Measurements from ENCODE around the gene RHOF.

DNA sequence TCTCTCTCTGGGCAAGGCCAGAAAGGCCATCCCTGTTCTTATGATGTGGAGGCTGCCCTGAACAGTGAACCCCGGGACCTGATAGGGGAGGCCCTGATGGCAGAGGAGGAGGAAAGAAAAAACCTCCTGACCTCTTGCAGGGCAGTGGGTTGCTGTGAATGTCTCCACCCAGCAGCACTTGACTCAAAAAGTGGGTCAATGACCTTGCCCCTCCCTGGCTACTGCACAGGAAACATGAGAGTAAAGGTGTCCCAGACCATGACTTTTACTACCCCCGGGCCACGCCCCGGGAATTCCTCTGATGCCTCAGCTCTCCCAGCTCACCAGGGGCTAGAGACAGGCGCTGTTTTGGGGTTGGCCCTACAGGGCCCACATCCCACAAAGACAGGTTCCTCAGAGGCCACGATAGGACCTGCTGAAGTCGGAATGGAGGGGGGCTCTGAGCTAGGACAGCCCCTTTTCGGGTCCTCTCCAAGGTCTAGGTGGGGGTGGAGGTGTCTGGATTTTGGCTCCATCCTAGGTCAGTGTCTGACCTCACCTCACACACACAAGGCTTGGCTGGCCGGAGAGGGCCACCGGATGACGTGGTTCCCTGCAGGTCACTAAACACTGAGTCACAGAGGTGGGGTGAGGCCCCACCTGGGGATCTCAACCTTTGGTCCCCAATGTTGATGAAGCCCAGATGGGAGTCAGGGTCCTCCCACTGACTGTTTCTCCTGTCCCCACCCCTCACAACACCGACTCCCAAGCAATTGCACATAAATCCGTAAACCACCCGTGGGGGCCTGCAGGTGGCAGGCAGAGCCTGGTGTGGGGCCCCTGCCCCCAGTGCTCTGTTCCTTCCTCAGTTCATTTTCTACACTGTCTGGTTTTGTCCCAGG, 1.6 kb downstream of the RHOF start:
- TF ChIP-seq, protein P1, sequence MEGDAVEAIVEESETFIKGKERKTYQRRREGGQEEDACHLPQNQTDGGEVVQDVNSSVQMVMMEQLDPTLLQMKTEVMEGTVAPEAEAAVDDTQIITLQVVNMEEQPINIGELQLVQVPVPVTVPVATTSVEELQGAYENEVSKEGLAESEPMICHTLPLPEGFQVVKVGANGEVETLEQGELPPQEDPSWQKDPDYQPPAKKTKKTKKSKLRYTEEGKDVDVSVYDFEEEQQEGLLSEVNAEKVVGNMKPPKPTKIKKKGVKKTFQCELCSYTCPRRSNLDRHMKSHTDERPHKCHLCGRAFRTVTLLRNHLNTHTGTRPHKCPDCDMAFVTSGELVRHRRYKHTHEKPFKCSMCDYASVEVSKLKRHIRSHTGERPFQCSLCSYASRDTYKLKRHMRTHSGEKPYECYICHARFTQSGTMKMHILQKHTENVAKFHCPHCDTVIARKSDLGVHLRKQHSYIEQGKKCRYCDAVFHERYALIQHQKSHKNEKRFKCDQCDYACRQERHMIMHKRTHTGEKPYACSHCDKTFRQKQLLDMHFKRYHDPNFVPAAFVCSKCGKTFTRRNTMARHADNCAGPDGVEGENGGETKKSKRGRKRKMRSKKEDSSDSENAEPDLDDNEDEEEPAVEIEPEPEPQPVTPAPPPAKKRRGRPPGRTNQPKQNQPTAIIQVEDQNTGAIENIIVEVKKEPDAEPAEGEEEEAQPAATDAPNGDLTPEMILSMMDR (IDR thresholded peaks at IDR 0.05), result no peak
- no peak for TF ChIP-seq ZFX (IDR thresholded peaks at IDR 0.05; ENCODE audit: borderline replicate concordance)

All from 22Rv1 (cell line).